ENCODE measurements around the gene PTPRH.
A peak's percentile ranks its signal among the peaks of the same experiment; 100 is the strongest.
"Not testable (repeated sequence)": the region's sequence is repeated elsewhere in the genome, so short reads cannot be mapped to it uniquely, and the experiment has no call there.

PTPRH gene

DNA sequence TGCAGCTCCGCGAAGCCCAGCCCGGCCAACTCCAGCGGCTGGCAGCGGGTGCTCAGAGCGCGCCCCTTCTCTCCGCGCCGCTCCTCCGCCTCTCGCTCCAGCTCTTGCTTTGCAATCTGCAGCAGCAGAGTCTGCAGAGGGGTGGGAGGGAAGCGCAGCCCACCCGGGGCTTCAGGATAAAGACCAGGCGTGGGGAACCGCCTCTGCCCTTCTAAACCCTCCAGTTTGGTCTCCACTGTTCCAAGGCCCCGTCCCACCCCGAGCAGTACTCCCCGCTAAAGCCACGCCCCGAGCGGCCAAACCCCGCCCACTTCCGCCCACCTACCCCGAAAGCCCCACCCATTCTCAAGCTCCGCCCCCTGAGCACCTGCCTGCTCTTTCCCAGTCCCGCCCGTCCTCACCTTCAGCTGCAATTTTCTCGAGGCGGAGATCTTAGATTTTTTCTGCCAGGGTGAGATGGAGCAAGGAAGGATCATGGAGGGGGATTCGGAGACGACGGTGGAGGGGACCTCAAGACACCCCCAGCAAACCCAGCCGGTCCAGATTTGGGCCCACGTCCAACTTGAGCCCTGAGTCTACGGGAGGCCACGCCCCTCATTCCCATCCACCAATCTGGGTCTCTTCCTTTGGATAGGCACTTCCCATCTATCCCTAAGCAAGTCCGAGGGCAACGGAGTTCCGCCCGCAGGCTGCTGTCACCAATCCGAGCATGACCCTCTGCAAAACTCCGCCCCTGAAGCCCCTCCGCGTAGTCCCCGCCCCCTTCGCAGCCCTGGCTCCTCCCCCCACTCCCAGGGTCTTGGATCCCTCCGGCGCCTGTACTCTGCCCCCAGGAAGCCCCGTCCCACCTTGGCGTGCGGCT lies 52.9 kb downstream of the PTPRH start:
- peak; percentile 36 for DNase-seq

DNA sequence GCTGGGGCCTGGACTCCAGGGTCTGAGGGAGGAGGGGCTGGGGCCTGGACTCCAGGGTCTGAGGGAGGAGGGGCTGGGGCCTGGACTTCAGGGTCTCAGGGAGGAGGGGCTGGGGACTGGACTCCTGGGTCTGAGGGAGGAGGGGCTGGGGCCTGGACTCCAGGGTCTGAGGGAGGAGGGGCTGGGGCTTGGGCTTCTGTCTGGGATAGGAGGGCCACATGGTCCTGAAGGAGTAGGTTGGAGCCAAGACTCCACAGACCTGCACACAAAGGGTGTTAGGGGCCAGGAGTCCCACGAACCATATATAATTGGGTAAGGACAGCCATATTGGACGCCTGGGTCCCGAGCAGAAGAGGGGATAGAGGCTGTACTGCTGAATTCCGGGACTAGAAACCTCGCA lies 53.5 kb downstream of the PTPRH start:
- not testable (repeated sequence) for DNase-seq

DNA sequence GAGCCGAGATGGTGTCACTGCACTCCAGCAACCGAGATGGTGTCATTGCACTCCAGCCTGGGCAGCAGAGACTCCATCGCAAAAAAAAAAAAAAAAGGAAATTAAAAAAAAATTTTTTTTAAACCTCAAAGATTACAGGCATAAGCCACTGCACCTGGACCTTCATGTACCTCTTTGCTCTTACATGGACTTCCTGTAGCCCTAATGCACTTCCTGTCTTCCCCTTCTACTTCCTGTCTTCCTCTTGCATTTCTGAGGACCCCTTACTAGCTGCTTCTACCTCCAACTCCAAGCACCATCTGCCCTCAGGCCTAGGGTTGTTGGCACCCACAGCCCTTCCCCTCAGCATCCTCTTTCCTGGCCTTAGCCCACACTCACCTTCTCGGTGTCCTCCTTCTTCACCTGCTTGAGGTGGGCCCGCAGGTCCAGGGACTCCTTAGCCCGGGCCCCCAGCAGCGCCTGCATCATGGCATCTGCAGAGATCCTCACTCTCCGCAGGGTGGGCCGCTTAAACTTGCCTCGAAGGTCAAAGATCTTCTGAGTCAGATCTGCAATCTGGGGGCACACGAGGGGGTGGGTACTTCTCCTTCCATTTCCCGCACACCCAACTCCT lies 55.5 kb downstream of the PTPRH start:
- DNase-seq, result no peak

GRCh38 chr19:55152017-55152416 lies 57.3 kb downstream of the PTPRH start:
- no peak for DNase-seq

DNA sequence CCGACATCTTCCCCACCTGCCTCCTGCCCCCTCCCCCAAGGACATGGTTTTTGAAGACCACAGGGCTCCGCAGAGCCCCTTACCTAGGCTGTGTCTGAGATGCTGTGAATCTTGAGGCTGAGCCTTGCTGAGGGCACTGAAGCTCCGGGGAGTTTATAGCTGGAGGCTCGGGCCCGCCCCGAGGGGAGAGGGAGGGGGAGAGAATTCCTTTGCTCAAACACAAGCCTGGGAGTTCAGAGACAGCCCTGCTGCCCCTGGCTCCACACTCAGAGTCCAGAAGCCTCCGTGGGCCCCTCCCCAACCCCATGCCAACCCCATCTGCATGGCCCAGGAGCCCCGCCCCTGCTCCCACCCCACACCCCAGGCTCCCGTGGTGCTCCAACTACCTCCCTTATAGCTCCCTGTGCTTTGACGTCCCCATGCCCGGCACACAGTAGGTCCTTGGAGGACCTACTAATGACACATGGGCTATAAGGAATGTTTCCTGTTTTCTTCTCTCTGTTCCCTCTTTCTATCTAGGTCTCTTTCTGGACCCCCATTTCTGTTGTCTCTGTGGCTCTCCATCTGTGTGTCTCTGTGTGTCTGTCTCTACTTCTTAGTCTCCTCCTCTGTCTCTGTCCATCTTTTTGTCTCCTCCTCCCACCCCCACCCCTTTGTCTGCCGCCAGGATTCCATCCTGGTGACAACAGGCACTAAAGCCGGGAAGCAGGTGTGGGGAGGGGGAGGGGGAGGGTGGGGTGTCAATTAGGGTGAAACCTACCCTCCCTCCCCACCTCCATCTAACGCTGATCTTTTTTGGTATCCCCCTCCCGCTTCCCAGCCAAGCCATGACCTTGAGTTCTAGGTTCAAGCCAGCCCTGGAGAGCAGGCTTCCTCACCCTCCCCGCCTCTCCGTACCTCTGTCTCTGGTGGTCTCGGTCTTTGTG lies 60.0 kb downstream of the PTPRH start, which contains the start of gene TNNT1:
TSS of gene TNNT1 (minus strand) at position 129 of the 926 bp plus-strand sequence. CDS start 2,049 bp downstream, outside the sequence.
- DNase-seq, result no peak

GRCh38 chr19:55147545-55148251 lies 61.6 kb downstream of the PTPRH start:
- DNase-seq, result no peak

- no peak for DNase-seq
These were observed 62.5 kb downstream of the PTPRH start for GRCh38 chr19:55146705-55147273.

GRCh38 chr19:55146078-55146704 lies 63.1 kb downstream of the PTPRH start:
- DNase-seq, result peak; percentile 83

DNA sequence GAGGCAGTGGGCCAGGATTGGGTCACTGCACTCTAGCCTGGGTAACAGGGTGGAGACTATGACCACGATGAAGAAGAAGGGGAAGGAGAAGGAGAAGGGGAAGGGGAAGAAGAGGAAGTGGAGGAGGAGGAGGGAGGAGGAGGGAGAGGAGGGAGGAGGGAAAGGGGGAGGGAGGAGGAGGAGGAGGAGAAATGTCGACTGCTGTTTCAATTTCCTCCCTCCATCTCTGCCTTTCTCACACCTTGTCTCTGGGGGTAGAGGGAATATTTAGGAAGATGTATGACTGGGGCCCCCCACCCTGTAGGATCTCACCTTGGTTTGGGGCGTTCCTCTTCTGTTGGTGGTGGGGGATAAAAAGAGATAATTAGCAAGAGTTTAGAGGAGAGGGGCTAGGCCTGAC lies 64.1 kb downstream of the PTPRH start:
- peak; percentile 36 for DNase-seq

- no peak for DNase-seq
These were observed 67.6 kb downstream of the PTPRH start for GRCh38 chr19:55141696-55142095.

GRCh38 chr19:55137915-55138314 lies 71.4 kb downstream of the PTPRH start:
- no peak for DNase-seq

DNA sequence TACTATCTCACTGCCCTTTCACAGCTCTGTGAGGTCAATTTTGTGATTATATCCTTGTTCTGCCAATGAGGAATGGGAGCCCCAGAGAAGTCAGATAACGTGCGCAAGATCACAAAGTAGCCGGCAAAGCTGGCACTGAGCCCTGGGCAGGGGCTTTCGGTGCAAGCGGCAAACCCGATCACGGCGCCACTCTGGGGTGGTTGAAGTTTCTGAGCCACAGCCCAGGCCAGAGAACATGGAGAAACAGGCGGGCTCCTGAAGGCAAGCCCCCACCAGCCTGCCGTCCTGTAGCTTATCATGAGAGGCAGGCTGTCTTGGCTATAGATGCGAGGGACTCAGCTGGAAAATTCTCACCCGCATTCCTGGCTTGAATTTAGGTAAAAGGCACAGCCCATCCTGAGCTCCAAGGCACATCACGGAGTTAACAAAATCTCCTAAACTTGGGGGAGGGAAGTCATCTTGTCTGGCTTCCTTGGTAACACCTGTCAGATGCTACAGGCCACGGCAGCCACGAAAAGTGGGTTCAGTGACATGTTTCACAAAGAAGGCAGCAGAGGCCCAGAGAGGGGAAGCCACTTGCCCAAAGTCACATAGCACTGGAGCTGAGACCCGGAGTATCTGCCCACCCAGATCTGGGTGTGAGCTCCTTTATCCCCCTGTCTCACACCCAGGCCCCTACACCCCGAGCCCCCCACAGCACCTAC lies 72.8 kb downstream of the PTPRH start:
- DNase-seq, result no peak

DNA sequence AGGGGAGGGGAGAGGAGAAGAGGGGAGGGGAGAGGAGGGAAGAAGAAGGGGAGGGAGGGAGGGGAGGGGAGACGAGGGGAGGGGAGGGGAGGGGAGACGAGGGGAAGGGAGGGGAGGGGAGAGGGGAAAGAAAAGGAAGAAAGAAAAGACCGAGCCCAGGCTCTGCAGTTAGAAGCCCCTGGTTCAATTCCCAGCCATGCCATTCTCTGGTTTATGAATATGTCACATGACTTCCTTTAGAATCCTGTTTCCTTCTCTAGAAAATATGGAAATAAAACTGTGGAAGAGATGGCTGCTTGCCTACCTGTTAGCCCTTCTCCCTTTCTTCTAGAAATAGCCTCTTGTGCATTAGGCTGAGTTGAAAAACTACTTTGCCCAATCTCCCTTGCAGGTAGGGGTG lies 74.6 kb downstream of the PTPRH start:
- no peak for DNase-seq

DNA sequence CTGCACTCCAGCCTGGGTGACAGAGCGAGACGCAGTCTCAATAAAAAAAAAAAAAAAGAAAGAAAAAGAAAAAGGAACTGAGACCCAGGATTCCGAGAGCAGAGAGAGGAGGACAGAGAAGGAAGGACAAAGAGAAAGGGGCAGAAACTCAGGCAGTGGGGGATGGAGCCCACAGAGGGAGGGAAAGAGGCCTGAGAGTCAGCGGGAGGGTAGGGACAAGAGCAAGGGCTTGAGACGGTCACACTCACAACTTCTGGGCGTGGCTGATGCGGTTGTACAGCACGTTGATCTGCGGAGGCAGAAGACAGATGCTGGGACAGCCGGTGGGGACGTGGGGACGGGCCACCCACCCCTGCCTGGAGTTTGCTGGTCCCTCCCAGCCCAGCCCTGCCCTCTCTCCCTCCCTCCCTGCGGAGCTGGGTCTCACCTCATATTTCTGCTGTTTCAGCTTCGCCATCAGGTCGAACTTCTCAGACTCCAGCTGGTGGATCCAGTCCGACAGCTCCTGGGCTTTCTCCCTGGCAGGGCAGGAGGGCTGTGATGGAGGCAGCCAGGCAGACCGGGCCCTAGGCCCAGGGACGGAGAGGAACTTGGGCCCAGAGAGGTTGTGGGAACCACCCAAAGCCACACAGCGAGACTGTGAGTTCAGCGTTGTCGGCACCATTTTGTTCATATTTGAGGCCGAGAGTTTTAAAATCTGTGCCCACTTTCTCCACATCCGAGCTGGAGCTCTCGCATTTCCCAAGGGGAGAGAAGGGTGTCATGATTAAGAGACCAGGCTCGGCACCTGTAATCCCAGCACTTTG lies 75.5 kb downstream of the PTPRH start:
- peak; percentile 53 for DNase-seq

DNA sequence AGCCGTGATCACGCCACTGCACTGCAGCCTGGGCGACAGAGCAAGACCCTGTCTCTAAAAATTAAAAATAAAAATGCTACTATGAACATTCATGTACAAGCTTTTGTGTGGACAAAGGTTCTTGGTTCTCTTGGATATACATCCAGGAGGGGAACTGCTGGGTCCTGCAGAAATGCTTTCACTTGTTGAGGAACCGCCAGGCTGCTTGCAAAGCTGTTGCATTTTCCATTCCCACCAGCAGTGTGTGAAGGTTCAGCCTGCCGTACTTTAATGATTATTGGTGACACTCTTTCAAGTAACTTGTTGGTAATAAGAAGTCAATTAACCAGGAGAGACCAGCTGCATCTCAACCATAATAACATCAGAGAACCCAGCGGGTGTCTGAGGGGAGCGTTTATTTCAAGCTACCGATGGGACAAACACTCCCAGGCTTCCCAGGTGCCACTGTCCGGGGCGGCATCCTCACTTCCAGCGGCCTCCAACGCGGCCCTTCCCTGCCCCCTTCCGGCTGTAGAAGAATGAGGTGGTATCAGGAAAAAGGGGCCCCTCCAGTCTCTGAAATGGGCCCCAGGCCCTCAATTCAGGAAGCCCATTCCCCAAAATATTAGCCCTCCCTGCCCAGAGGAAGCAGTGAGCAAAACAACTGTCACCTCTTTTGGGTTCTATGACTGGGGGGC lies 76.7 kb downstream of the PTPRH start:
- peak; percentile 43 for DNase-seq

DNA sequence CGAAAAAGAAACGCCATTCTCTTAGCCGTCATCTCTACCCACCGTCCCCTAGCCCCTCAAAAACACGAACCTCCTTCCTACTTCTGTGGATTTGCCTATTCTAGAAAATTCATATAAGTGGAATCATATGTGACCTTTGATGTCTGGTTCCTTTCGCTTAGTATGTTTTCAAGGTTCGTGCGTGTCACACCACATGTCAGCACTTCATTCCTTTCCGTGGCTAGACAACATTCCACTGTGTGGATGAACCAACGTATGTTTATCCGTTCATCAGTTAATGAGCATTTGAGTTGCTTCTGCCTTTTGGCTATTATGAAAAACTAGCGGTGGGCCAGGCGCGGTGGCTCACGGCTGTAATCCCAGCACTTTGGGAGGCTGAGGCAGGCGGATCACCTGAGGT lies 77.9 kb downstream of the PTPRH start:
- no peak for DNase-seq

Measured in hematopoietic multipotent progenitor cell treated with erythropoietin and hydrocortisone succinate and interleukin-3 and kit ligand, for 4 days (in vitro differentiated cells).